H9 (cell line): ENCODE measurements around the gene PID1. TPM values are rescaled to one million over a fixed set of nuclear protein-coding genes. Genes with fewer than 3 reads are reported as not detected.

Experiments
- DNase-seq: peaks from one replicate; pipeline ENCODE4 v3.0.0-alpha.2; 2017
- H2AFZ ChIP-seq: one replicate; pipeline ENCODE4 v1.6.1; 2013; ENCODE audit warnings: mild to moderate bottlenecking, low read length, control low read depth, moderate library complexity
- H2AK5ac ChIP-seq: 2 replicates; pipeline ENCODE4 v1.6.1; 2013; ENCODE audit warnings: low read length, control low read depth, mixed read lengths; ENCODE audit not compliant: insufficient read length
- H2BK120ac ChIP-seq: one replicate; pipeline ENCODE4 v1.6.1; 2013; ENCODE audit warnings: low read depth, mild to moderate bottlenecking, low read length, control low read depth, inconsistent platforms; ENCODE audit not compliant: poor library complexity, severe bottlenecking
- H2BK12ac ChIP-seq: 2 replicates; pipeline ENCODE4 v1.6.1; 2013; ENCODE audit warnings: low read length, control low read depth, mixed read lengths, low read depth; ENCODE audit not compliant: insufficient read length
- H2BK15ac ChIP-seq: 2 replicates; pipeline ENCODE4 v1.6.1; 2013; ENCODE audit warnings: low read depth, low read length, control low read depth
- H2BK20ac ChIP-seq: one replicate; pipeline ENCODE4 v1.6.1; 2013; ENCODE audit warnings: low read depth, mild to moderate bottlenecking, low read length, control low read depth, inconsistent platforms; ENCODE audit not compliant: poor library complexity, severe bottlenecking
- H2BK5ac ChIP-seq: 2 replicates; pipeline ENCODE4 v1.6.1; 2013; ENCODE audit warnings: low read length, control low read depth, mixed read lengths; ENCODE audit not compliant: insufficient read length
- H3K14ac ChIP-seq: 2 replicates; pipeline ENCODE4 v1.6.1; 2013; ENCODE audit warnings: low read length, control low read depth; ENCODE audit not compliant: insufficient read depth
- H3K18ac ChIP-seq: 2 replicates; pipeline ENCODE4 v1.6.1; 2013; ENCODE audit warnings: low read depth, mild to moderate bottlenecking, mixed read lengths, low read length, control low read depth; ENCODE audit not compliant: insufficient read length
- H3K23ac ChIP-seq: 2 replicates; pipeline ENCODE4 v1.6.1; 2013; ENCODE audit warnings: low read length, control low read depth, mixed read lengths, low read depth; ENCODE audit not compliant: insufficient read length
- H3K23me2 ChIP-seq: 2 replicates; pipeline ENCODE4 v1.6.1; 2013; ENCODE audit warnings: low read depth, mild to moderate bottlenecking, mixed read lengths, low read length, control low read depth; ENCODE audit not compliant: insufficient read length, poor library complexity, severe bottlenecking
- H3K27ac ChIP-seq: 2 replicates; pipeline ENCODE4 v1.5.1; 2013; ENCODE audit warnings: low read length, control low read depth, mixed read lengths, low read depth; ENCODE audit not compliant: insufficient read length
- H3K27me3 ChIP-seq: 2 replicates; pipeline ENCODE4 v1.6.1; 2013; ENCODE audit warnings: low read length, control low read depth, inconsistent platforms; ENCODE audit not compliant: insufficient read depth
- H3K4ac ChIP-seq: 2 replicates; pipeline ENCODE4 v1.6.1; 2013; ENCODE audit warnings: low read depth, mild to moderate bottlenecking, control low read depth, inconsistent platforms, low read length, moderate library complexity
- H3K4me1 ChIP-seq: 2 replicates; pipeline ENCODE4 v1.6.1; 2013; ENCODE audit warnings: low read length, control low read depth, inconsistent platforms; ENCODE audit not compliant: insufficient read depth
- H3K4me2 ChIP-seq: 2 replicates; pipeline ENCODE4 v1.6.1; 2013; ENCODE audit warnings: low read length, control low read depth, mixed read lengths; ENCODE audit not compliant: insufficient read length, insufficient read depth
- H3K56ac ChIP-seq: 2 replicates; pipeline ENCODE4 v1.6.1; 2013; ENCODE audit warnings: low read depth, mild to moderate bottlenecking, mixed read lengths, low read length, control low read depth; ENCODE audit not compliant: insufficient read length
- H3K79me1 ChIP-seq: 2 replicates; pipeline ENCODE4 v1.6.1; 2013; ENCODE audit warnings: low read depth, mild to moderate bottlenecking, moderate library complexity, low read length, control low read depth, inconsistent platforms; ENCODE audit not compliant: insufficient read depth, poor library complexity, severe bottlenecking
- H3K79me2 ChIP-seq: 2 replicates; pipeline ENCODE4 v1.6.1; 2013; ENCODE audit warnings: low read length, control low read depth, inconsistent platforms; ENCODE audit not compliant: insufficient read depth
- H3K9ac ChIP-seq: 2 replicates; pipeline ENCODE4 v1.6.1; 2013; ENCODE audit warnings: low read length, control low read depth, mixed read lengths; ENCODE audit not compliant: insufficient read length; ENCODE audit errors: extremely low read depth
- H3K9me3 ChIP-seq: one replicate; pipeline ENCODE4 v1.6.1; 2013; ENCODE audit warnings: low read depth, low read length, inconsistent platforms; ENCODE audit not compliant: control insufficient read depth
- H3T11ph ChIP-seq: one replicate; pipeline ENCODE4 v1.6.1; 2013; ENCODE audit warnings: mild to moderate bottlenecking, low read length, control low read depth, inconsistent platforms
- H4K20me1 ChIP-seq: one replicate; pipeline ENCODE4 v1.6.1; 2013; ENCODE audit not compliant: control insufficient read depth, insufficient read length, insufficient read depth
- H4K5ac ChIP-seq: 2 replicates; pipeline ENCODE4 v1.6.1; 2013; ENCODE audit warnings: low read depth, mild to moderate bottlenecking, mixed read lengths, low read length, control low read depth; ENCODE audit not compliant: insufficient read length
- H4K8ac ChIP-seq: replicated peaks from 2 replicates; pipeline ENCODE4 v1.6.1; 2013; ENCODE audit warnings: low read length, control low read depth, mixed read lengths, low read depth; ENCODE audit not compliant: insufficient read length
- H4K91ac ChIP-seq: 2 replicates; pipeline ENCODE4 v1.6.1; 2013; ENCODE audit warnings: low read depth, mild to moderate bottlenecking, moderate library complexity, mixed read lengths, low read length, control low read depth; ENCODE audit not compliant: insufficient read length
- H3K27ac Mint-ChIP-seq, 3 experiments: 2 replicates in 2 of 3; 3 replicates in 1 of 3; pipeline ENCODE4 v1.8.0; 2020 to 2021; ENCODE audit warnings: mixed read lengths in 3 of 3, mild to moderate bottlenecking in 1 of 3, moderate library complexity in 1 of 3
- H3K27me3 Mint-ChIP-seq: 2 replicates; pipeline ENCODE4 v1.8.0; 2021; ENCODE audit warnings: low read depth, mild to moderate bottlenecking, moderate library complexity, mixed read lengths
- H3K36me3 Mint-ChIP-seq, 3 experiments: 2 replicates in 2 of 3; 3 replicates in 1 of 3; pipeline ENCODE4 v1.8.0; 2020 to 2021; ENCODE audit warnings: low read depth in 3 of 3, mixed read lengths in 3 of 3; ENCODE audit not compliant: insufficient read depth in 1 of 3
- H3K4me1 Mint-ChIP-seq, 2 experiments: 2 replicates each; pipeline ENCODE4 v1.8.0; 2020; ENCODE audit warnings: mixed read lengths in 2 of 2
- H3K4me3 Mint-ChIP-seq, 2 experiments: 2 replicates in 1 of 2; 3 replicates in 1 of 2; pipeline ENCODE4 v1.8.0; 2020 to 2021; ENCODE audit warnings: mild to moderate bottlenecking in 2 of 2, mixed read lengths in 2 of 2, moderate library complexity in 1 of 2
- H3K9me3 Mint-ChIP-seq, 2 experiments: 2 replicates in 1 of 2; 3 replicates in 1 of 2; pipeline ENCODE4 v1.8.0; 2020; ENCODE audit warnings: mild to moderate bottlenecking in 2 of 2, mixed read lengths in 2 of 2, moderate library complexity in 1 of 2
- CTCF ChIP-seq: fragments of 200-600 bp; sonication (generic); conservative IDR thresholded peaks from 3 replicates; pipeline ENCODE4 v1.8.0; 2021; ENCODE audit warnings: antibody characterized with exemption, mild to moderate bottlenecking
- WGBS: extraction: QIAGEN DNeasy Blood & Tissue Kit; methylation state at CpG from one replicate; pipeline ENCODE4 v1.1.7; 2013; ENCODE audit warnings: missing lambda C conversion rate, low lambda C conversion rate, mixed read lengths; ENCODE audit not compliant: insufficient read length; ENCODE audit errors: extremely low coverage; 5-methylcytosine and 5-hydroxymethylcytosine counted together
- total RNA-seq: library from RNA; stranded (reverse); gene quantifications from 2 replicates; pipeline ENCODE4 v1.2.1, GENCODE V29; 2021

PID1 gene
- total RNA-seq, 1 experiment from 2014 or later, result 1.4 TPM

GRCh38 chr2:229206548-229206947 lies 64.5 kb downstream of the PID1 start:
- Histone ChIP-seq H4K91ac (no peak overlapping the region), H3K9me3 (no peaks in the 10 kb centered on the region), H2BK20ac (no peak overlapping the region), H3K27ac (no peak overlapping the region), H3K4me1 (no peaks in the 10 kb centered on the region; the same call in 1 of the 2 replicates), H3K4me2 (no peak overlapping the region), H4K20me1 (no peaks in the 10 kb centered on the region), H3K9ac (no peak overlapping the region), H2AK5ac (no peak overlapping the region), H3K79me1 (no peaks in the 10 kb centered on the region), H4K8ac (no peak overlapping the region), H3K79me2 (no peaks in the 10 kb centered on the region), H3K56ac (no peak overlapping the region), H3K14ac (no peak overlapping the region), H3K4ac (no peak overlapping the region), H3K23me2 (no peaks in the 10 kb centered on the region), H3T11ph (no peak overlapping the region), H3K27me3 (no peaks in the 10 kb centered on the region), H2BK15ac (no peak overlapping the region), H3K18ac (no peak overlapping the region), H2BK5ac (no peak overlapping the region), H2BK12ac (no peak overlapping the region), H2AFZ (no peak overlapping the region), H4K5ac (no peak overlapping the region), H3K23ac (no peak overlapping the region), H2BK120ac (no peak overlapping the region)
- no peaks in the 10 kb centered on the region; a peak in 1 of 7 replicates for H3K36me3 Mint-ChIP-seq
- no peak overlapping the region for H3K4me3 Mint-ChIP-seq
- no CpG with 5 or more reads among the region's 6 CpGs for WGBS
- H3K4me1 Mint-ChIP-seq, result peaks cover 10% of the 10 kb centered on the region in 2 experiments
- H3K27ac Mint-ChIP-seq, result no peak overlapping the region
- no peaks in the 10 kb centered on the region; a peak in 1 of 5 replicates for H3K9me3 Mint-ChIP-seq
- no peak for DNase-seq
- H3K27me3 Mint-ChIP-seq, result no peaks in the 10 kb centered on the region
- TF ChIP-seq CTCF, result no peak
